HepG2 (cell line): Measurements from ENCODE around the gene RREB1. TPM values are rescaled to one million over a fixed set of nuclear protein-coding genes. Genes with fewer than 3 reads are reported as not detected.

Source experiments
- ATAC-seq: fragments of 200-7000 bp; cut with Tn5 transposase; 3 replicates; pipeline ENCODE4 v1.9.1; 2020; ENCODE audit warnings: mild to moderate bottlenecking, moderate library complexity
- BruUV-seq: library from RNA; stranded (reverse); fragments of 400-500 nt; replicated peaks from 2 replicates; lab custom pipeline; 2021; lab: Mats Ljungman, UMichigan
- CTCF ChIA-PET: fragments of 300-600 bp; formaldehyde crosslinking; extraction: SDS; loops from one replicate; lab custom pipeline; 2021; ENCODE audit warnings: low total read pairs, inconsistent platforms, low intra/inter-chr PET ratio; lab: Yijun Ruan, JAX
- POLR2A ChIA-PET: fragments of 350-600 bp; sonication (Branson Sonifier 250); formaldehyde crosslinking; loops from one replicate; lab custom pipeline; 2020; ENCODE audit warnings: antibody characterized with exemption, inconsistent platforms; lab: Yijun Ruan, JAX
- DNase-seq: peaks from one replicate; pipeline ENCODE4 v3.0.0-alpha.2; 2015; ENCODE audit warnings: low spot score
- FAIRE-seq: peaks from 3 replicates; lab custom pipeline; 2011; peaks lifted over from hg19 to GRCh38; lab: Jason Lieb, UNC
- H2AFZ ChIP-seq: one replicate; pipeline ENCODE4 v1.6.1; 2011; ENCODE audit warnings: low read length, inconsistent platforms
- H3K27ac ChIP-seq: fragments of 300-600 bp; 3 replicates; pipeline ENCODE4 v1.8.0; 2011; ENCODE audit warnings: mixed run types, mild to moderate bottlenecking, mixed read lengths, low read length, inconsistent platforms; ENCODE audit not compliant: insufficient read depth; ENCODE audit errors: extremely low read length
- H3K27me3 ChIP-seq, 2 experiments: fragments of 200-600 bp in 1 of 2; 2 replicates in 1 of 2; 3 replicates in 1 of 2; pipeline versions ENCODE4 v1.6.0 to v1.8.0; 2011; ENCODE audit warnings: low read length in 2 of 2, mild to moderate bottlenecking in 2 of 2, moderate library complexity in 2 of 2, inconsistent platforms in 1 of 2; ENCODE audit not compliant: insufficient read depth in 2 of 2, control insufficient read depth in 1 of 2
- H3K36me3 ChIP-seq, 2 experiments: fragments of 200-600 bp in 1 of 2; replicated peaks in 1 of 2; 2 replicates in 1 of 2; 3 replicates in 1 of 2; pipeline versions ENCODE4 v1.5.1 to v1.8.0; 2011; ENCODE audit warnings: low read length in 2 of 2, inconsistent platforms in 1 of 2; ENCODE audit not compliant: insufficient read depth in 2 of 2, control insufficient read depth in 1 of 2
- H3K4me1 ChIP-seq: 2 replicates; pipeline ENCODE4 v1.5.1; 2012; ENCODE audit warnings: low read length, inconsistent platforms; ENCODE audit not compliant: insufficient read depth
- H3K4me2 ChIP-seq: 2 replicates; pipeline ENCODE4 v1.6.0; 2011; ENCODE audit warnings: low read depth, low read length, inconsistent platforms
- H3K4me3 ChIP-seq, 3 experiments: fragments of 200-600 bp in 1 of 3; sonication (generic), shearing (Covaris generic) in 1 of 3; replicated peaks in 1 of 3; 2 replicates each; pipeline ENCODE4 v1.5.1; 2011 to 2016; ENCODE audit warnings: low read length in 3 of 3, inconsistent platforms in 2 of 3, low read depth in 2 of 3, mild to moderate bottlenecking in 2 of 3, control low read depth in 1 of 3, mixed read lengths in 1 of 3; ENCODE audit not compliant: insufficient read depth in 1 of 3
- H3K79me2 ChIP-seq: one replicate; pipeline ENCODE4 v1.6.1; 2011; ENCODE audit warnings: low read length, inconsistent platforms; ENCODE audit not compliant: insufficient read depth
- H3K9ac ChIP-seq: 2 replicates; pipeline ENCODE4 v1.6.0; 2011; ENCODE audit warnings: mild to moderate bottlenecking, low read depth, low read length, inconsistent platforms; ENCODE audit not compliant: insufficient read depth
- H3K9me3 ChIP-seq: 2 replicates; pipeline ENCODE4 v1.5.1; 2012; ENCODE audit warnings: mild to moderate bottlenecking, low read length
- H4K20me1 ChIP-seq: 2 replicates; pipeline ENCODE4 v1.6.0; 2011; ENCODE audit warnings: inconsistent platforms, mild to moderate bottlenecking, low read length, moderate library complexity; ENCODE audit not compliant: insufficient read depth
- MTA1 ChIP-seq: sonication (generic); formaldehyde crosslinking; IDR thresholded peaks from 2 replicates; pipeline ENCODE4 v1.4.0; 2020; ENCODE audit warnings: missing genetic modification reagents, mild to moderate bottlenecking, borderline replicate concordance
- ZNF484 ChIP-seq: sonication (generic); formaldehyde crosslinking; IDR thresholded peaks from 2 replicates; pipeline ENCODE4 v1.5.1; 2020; ENCODE audit warnings: mild to moderate bottlenecking, low read depth, missing genetic modification reagents, borderline replicate concordance
- ZNF562 ChIP-seq: sonication (generic); formaldehyde crosslinking; IDR thresholded peaks from 2 replicates; pipeline ENCODE4 v1.8.0; 2022; ENCODE audit warnings: missing genetic modification reagents, borderline replicate concordance
- WGBS: methylation state at CpG from one replicate; pipeline ENCODE4 v1.1.6; 2017; ENCODE audit warnings: low lambda C conversion rate; 5-methylcytosine and 5-hydroxymethylcytosine counted together
- in situ Hi-C: cut with HindIII; loops from 2 replicates; pipeline ENCODE4 v1.10.0; 2017; ENCODE audit warnings: low pct_unique_long_range_greater_than_20kb; ENCODE audit not compliant: extremely low pct_ligation_motif_present
- intact Hi-C: fragments of 100-400 bp; cut with micrococcal nuclease; formaldehyde crosslinking; loops from one replicate; pipeline ENCODE4 v1.10.0; 2022; ENCODE audit not compliant: unreplicated experiment
- polyA plus RNA-seq, 8 experiments: library from polyadenylated mRNA; depleted of rRNA in 3 of 8; stranded (reverse) in 7 of 8; unstranded in 1 of 8; fragments of >200 nt; fragmentation: Illumina TruSeq in 4 of 8; extraction: Trizol in 4 of 8; gene quantifications; 2 replicates each; pipeline versions ENCODE4 v1.2.1 to v1.2.3, GENCODE V29; 2011 to 2016; ENCODE audit warnings: low read depth in 4 of 8, missing spikeins in 1 of 8, mixed read lengths in 1 of 8; ENCODE audit not compliant: insufficient read depth in 1 of 8
- total RNA-seq, 5 experiments: library from RNA; depleted of rRNA; stranded (reverse); fragments of >200 nt; fragmentation: Illumina TruSeq; extraction: Trizol; gene quantifications; 2 replicates each; pipeline ENCODE4 v1.2.3, GENCODE V29; 2016; ENCODE audit warnings: low read depth in 1 of 5
- TF ChIP-seq, protein P1 (sequence below): sonication (generic); formaldehyde crosslinking; IDR thresholded peaks from 2 replicates; pipeline ENCODE4 v1.5.0; 2020; ENCODE audit warnings: mild to moderate bottlenecking, missing genetic modification reagents, borderline replicate concordance
- TF ChIP-seq, protein P2 (sequence below): sonication (generic); formaldehyde crosslinking; IDR thresholded peaks from 2 replicates; pipeline ENCODE4 v1.8.0; 2022; ENCODE audit warnings: low read depth, missing genetic modification reagents
- TF ChIP-seq, protein P3 (sequence below): sonication (generic); formaldehyde crosslinking; IDR thresholded peaks from 2 replicates; pipeline ENCODE4 v1.4.0; 2020; ENCODE audit warnings: missing genetic modification reagents, mild to moderate bottlenecking, borderline replicate concordance

RREB1 gene
- total and polyA plus RNA-seq, 2 of the 13 experiments (the other 11 are each of a cell fraction or from before 2014, with no cell fraction given) = 6.1 to 23.2 TPM

DNA sequence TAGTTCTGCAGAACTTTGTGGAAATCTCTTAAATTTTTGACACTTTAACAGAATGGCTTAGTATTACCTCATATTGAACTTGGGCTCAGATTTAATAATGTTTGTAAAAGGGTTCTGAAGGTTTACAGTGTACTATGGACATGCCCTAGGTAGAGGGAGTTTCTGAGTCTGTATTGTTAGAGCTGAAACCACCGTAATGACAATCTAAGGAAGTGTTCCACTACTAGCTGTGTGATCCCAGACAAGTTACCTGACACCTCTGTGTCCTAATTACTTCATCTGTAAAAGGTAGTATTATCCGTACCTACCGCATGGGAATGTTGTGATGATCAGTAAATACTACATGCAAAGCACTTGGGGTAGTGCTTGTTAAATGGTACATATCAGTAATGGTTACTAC, 86.9 kb downstream of the RREB1 start (continued):
- TF ChIP-seq, protein P1, sequence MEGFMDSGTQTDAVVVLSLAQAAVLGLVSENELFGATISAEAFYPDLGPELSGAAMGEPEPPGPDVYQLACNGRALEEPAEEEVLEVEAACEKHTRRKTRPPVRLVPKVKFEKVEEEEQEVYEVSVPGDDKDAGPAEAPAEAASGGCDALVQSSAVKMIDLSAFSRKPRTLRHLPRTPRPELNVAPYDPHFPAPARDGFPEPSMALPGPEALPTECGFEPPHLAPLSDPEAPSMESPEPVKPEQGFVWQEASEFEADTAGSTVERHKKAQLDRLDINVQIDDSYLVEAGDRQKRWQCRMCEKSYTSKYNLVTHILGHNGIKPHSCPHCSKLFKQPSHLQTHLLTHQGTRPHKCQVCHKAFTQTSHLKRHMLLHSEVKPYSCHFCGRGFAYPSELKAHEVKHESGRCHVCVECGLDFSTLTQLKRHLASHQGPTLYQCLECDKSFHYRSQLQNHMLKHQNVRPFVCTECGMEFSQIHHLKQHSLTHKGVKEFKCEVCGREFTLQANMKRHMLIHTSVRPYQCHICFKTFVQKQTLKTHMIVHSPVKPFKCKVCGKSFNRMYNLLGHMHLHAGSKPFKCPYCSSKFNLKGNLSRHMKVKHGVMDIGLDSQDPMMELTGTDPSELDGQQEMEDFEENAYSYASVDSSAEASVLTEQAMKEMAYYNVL = no peak
- TF ChIP-seq ZNF562 (no peak), MTA1 (no peak)

DNA sequence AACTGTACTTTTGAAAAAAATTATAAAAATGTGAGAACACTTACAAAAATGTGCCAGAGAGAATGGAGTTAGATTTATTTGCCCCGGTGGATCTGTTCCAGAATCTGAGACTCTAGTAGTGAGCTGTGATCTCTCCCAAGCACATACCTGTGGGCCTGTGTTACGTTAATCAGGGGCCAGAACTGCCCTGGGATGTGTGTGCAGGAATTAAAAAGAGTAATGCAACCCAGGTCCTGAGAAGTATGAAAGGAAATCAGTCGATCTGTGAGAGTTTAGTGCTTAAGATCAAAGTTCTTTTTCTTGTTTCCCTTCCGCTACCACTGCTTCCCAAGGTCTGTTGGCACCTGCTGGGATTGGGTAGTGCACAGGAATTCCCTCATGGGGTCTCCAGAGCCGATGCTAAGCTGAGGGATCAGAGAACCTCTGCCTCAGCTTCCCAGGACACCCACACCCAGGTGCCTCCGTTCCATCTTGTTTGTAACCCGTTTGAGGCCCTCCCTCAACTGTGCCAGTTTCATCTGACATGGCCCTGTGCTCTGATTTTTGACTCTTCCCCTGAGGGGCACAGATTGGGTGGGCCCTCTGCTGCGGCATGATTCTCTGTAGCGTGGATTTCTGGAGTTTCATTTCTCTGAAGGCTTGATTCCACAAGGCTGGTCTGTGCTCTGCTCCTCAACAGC, 87.7 kb downstream of the RREB1 start:
- peaks cover 31% of the 10 kb centered on the region for H3K79me2 ChIP-seq
- FAIRE-seq = no peak
- ATAC-seq = peak; percentile 51
- H3K9me3 ChIP-seq = no peaks in the 10 kb centered on the region
- no peak overlapping the region for H3K4me3 ChIP-seq
- H3K27me3 ChIP-seq = no peaks in the 10 kb centered on the region
- DNase-seq = no peak
- H3K4me2 ChIP-seq = no peak overlapping the region
- WGBS = 91% methylated on average over 9 of the region's 9 CpGs
- ChIA-PET POLR2A (no interaction called here), CTCF (no interaction called here)
- no TSS peak for BruUV-seq
- peak overlapping the region; percentile 9 for H3K27ac ChIP-seq
- H3K9ac ChIP-seq = no peak overlapping the region
- H4K20me1 ChIP-seq = no peaks in the 10 kb centered on the region; the same call in 1 of the 2 replicates
- in situ Hi-C loops = no loop called here
- peaks cover 26% of the 10 kb centered on the region for H3K4me1 ChIP-seq
- H3K36me3 ChIP-seq = peaks cover 17 to 65% of the 10 kb centered on the region in 2 experiments
- intact Hi-C loops = no loop called here
- no peak overlapping the region for H2AFZ ChIP-seq
- no peak for TF ChIP-seq ZNF484
- TF ChIP-seq, protein P2, sequence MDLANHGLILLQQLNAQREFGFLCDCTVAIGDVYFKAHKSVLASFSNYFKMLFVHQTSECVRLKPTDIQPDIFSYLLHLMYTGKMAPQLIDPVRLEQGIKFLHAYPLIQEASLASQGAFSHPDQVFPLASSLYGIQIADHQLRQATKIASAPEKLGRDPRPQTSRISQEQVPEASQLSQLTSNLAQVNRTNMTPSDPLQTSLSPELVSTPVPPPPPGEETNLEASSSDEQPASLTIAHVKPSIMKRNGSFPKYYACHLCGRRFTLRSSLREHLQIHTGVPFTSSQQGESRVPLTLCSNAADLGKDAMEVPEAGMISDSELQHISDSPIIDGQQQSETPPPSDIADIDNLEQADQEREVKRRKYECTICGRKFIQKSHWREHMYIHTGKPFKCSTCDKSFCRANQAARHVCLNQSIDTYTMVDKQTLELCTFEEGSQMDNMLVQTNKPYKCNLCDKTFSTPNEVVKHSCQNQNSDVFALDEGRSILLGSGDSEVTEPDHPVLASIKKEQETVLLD (CRISPR knock-in tag) = no peak
- TF ChIP-seq, protein P3, sequence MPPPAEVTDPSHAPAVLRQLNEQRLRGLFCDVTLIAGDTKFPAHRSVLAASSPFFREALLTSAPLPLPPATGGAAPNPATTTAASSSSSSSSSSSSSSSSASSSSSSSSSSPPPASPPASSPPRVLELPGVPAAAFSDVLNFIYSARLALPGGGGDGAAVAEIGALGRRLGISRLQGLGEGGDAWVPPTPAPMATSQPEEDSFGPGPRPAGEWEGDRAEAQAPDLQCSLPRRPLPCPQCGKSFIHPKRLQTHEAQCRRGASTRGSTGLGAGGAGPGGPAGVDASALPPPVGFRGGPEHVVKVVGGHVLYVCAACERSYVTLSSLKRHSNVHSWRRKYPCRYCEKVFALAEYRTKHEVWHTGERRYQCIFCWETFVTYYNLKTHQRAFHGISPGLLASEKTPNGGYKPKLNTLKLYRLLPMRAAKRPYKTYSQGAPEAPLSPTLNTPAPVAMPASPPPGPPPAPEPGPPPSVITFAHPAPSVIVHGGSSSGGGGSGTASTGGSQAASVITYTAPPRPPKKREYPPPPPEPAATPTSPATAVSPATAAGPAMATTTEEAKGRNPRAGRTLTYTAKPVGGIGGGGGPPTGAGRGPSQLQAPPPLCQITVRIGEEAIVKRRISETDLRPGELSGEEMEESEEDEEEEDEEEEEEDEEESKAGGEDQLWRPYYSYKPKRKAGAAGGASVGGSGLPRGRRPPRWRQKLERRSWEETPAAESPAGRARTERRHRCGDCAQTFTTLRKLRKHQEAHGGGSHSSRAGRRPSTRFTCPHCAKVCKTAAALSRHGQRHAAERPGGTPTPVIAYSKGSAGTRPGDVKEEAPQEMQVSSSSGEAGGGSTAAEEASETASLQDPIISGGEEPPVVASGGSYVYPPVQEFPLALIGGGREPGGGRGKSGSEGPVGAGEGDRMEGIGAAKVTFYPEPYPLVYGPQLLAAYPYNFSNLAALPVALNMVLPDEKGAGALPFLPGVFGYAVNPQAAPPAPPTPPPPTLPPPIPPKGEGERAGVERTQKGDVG (CRISPR knock-in tag) = peak; percentile 33; the same call in 1 of the 2 replicates
